ENCODE results near the gene MAPK12. TPM values are rescaled to one million over a fixed set of nuclear protein-coding genes. Genes with fewer than 3 reads are reported as not detected.

MAPK12 gene
- total RNA-seq, 1 donor: 0.73 TPM

GRCh38 chr22:50269573-50269969 is 8.1 kb upstream of the MAPK12 start:
- Histone ChIP-seq H3K4me1 (ENCODE audit: insufficient read depth, low read length) (peaks cover 18% of the 10 kb centered on the region), H3K9me3 (ENCODE audit: low read depth, low read length) (no peaks in the 10 kb centered on the region), H3K4me3 (ENCODE audit: low read length) (no peak overlapping the region), H3K27me3 (ENCODE audit: insufficient read depth, low read length) (peaks cover 17% of the 10 kb centered on the region)

GRCh38 chr22:50268655-50269113 is 7.2 kb upstream of the MAPK12 start:
- Histone ChIP-seq H3K9me3 (ENCODE audit: low read depth, low read length) (no peaks in the 10 kb centered on the region), H3K4me1 (ENCODE audit: insufficient read depth, low read length) (peaks cover 18% of the 10 kb centered on the region), H3K4me3 (ENCODE audit: low read length) (no peak overlapping the region), H3K27me3 (ENCODE audit: insufficient read depth, low read length) (peaks cover 17% of the 10 kb centered on the region)

- H3K9me3 ChIP-seq (ENCODE audit: low read depth, low read length): no peaks in the 10 kb centered on the region
- no peak overlapping the region for H3K4me3 ChIP-seq (ENCODE audit: low read length)
- H3K4me1 ChIP-seq (ENCODE audit: insufficient read depth, low read length): peaks cover 18% of the 10 kb centered on the region
- H3K27me3 ChIP-seq (ENCODE audit: insufficient read depth, low read length): peaks cover 21% of the 10 kb centered on the region
These were observed 6.3 kb upstream of the MAPK12 start for GRCh38 chr22:50267591-50268390.

- Histone ChIP-seq H3K27me3 (ENCODE audit: insufficient read depth, low read length) (peaks cover 27% of the 10 kb centered on the region), H3K4me1 (ENCODE audit: insufficient read depth, low read length) (peaks cover 21% of the 10 kb centered on the region), H3K4me3 (ENCODE audit: low read length) (no peak overlapping the region), H3K9me3 (ENCODE audit: low read depth, low read length) (no peaks in the 10 kb centered on the region)
These were observed 5.5 kb upstream of the MAPK12 start for GRCh38 chr22:50266994-50267393.

- Histone ChIP-seq H3K27me3 (ENCODE audit: insufficient read depth, low read length) (peaks cover 20% of the 10 kb centered on the region), H3K4me1 (ENCODE audit: insufficient read depth, low read length) (peaks cover 8% of the 10 kb centered on the region), H3K9me3 (ENCODE audit: low read depth, low read length) (no peaks in the 10 kb centered on the region), H3K4me3 (ENCODE audit: low read length) (no peak overlapping the region)
These were observed 3.6 kb upstream of the MAPK12 start for GRCh38 chr22:50264946-50265669.

GRCh38 chr22:50264104-50264745 is 2.7 kb upstream of the MAPK12 start:
- Histone ChIP-seq H3K4me3 (ENCODE audit: low read length) (no peak overlapping the region), H3K9me3 (ENCODE audit: low read depth, low read length) (no peaks in the 10 kb centered on the region), H3K27me3 (ENCODE audit: insufficient read depth, low read length) (peaks cover 16% of the 10 kb centered on the region), H3K4me1 (ENCODE audit: insufficient read depth, low read length) (peaks cover 4% of the 10 kb centered on the region)

- no peak overlapping the region for H3K4me3 ChIP-seq (ENCODE audit: low read length)
- H3K27me3 ChIP-seq (ENCODE audit: insufficient read depth, low read length): peaks cover 13% of the 10 kb centered on the region
- H3K9me3 ChIP-seq (ENCODE audit: low read depth, low read length): no peaks in the 10 kb centered on the region
- H3K4me1 ChIP-seq (ENCODE audit: insufficient read depth, low read length): peaks cover 4% of the 10 kb centered on the region
These were observed 1.6 kb upstream of the MAPK12 start for GRCh38 chr22:50262973-50263617.

- H3K4me3 ChIP-seq (ENCODE audit: low read length): no peak overlapping the region
- H3K4me1 ChIP-seq (ENCODE audit: insufficient read depth, low read length): peaks cover 4% of the 10 kb centered on the region
- H3K9me3 ChIP-seq (ENCODE audit: low read depth, low read length): no peaks in the 10 kb centered on the region
- H3K27me3 ChIP-seq (ENCODE audit: insufficient read depth, low read length): peaks cover 13% of the 10 kb centered on the region
These were observed 1.0 kb upstream of the MAPK12 start for GRCh38 chr22:50262460-50262911.

- Histone ChIP-seq H3K9me3 (ENCODE audit: low read depth, low read length) (no peaks in the 10 kb centered on the region), H3K27me3 (ENCODE audit: insufficient read depth, low read length) (peaks cover 13% of the 10 kb centered on the region), H3K4me3 (ENCODE audit: low read length) (no peak overlapping the region), H3K4me1 (ENCODE audit: insufficient read depth, low read length) (peaks cover 4% of the 10 kb centered on the region)
These were observed 475 bp downstream of the MAPK12 start for GRCh38 chr22:50260801-50261614.

- H3K4me1 ChIP-seq (ENCODE audit: insufficient read depth, low read length): peaks cover 4% of the 10 kb centered on the region
These were observed 1.1 kb downstream of the MAPK12 start for GRCh38 chr22:50260434-50260800.

GRCh38 chr22:50259302-50259701 is 2.2 kb downstream of the MAPK12 start:
- Histone ChIP-seq H3K9me3 (ENCODE audit: low read depth, low read length) (no peaks in the 10 kb centered on the region), H3K4me1 (ENCODE audit: insufficient read depth, low read length) (peaks cover 4% of the 10 kb centered on the region), H3K27me3 (ENCODE audit: insufficient read depth, low read length) (peaks cover 13% of the 10 kb centered on the region), H3K4me3 (ENCODE audit: low read length) (no peak overlapping the region)

More at GRCh38 chr22:50260434-50260800, 1.1 kb downstream of the MAPK12 start:
- H3K4me3 ChIP-seq (ENCODE audit: low read length): no peak overlapping the region
- no peaks in the 10 kb centered on the region for H3K9me3 ChIP-seq (ENCODE audit: low read depth, low read length)
- peaks cover 13% of the 10 kb centered on the region for H3K27me3 ChIP-seq (ENCODE audit: insufficient read depth, low read length)

- peaks cover 13% of the 10 kb centered on the region for H3K27me3 ChIP-seq (ENCODE audit: insufficient read depth, low read length)
- no peaks in the 10 kb centered on the region for H3K9me3 ChIP-seq (ENCODE audit: low read depth, low read length)
- H3K4me1 ChIP-seq (ENCODE audit: insufficient read depth, low read length): peaks cover 4% of the 10 kb centered on the region
- no peak overlapping the region for H3K4me3 ChIP-seq (ENCODE audit: low read length)
These were observed 2.9 kb downstream of the MAPK12 start for GRCh38 chr22:50258361-50259292.

All from mononuclear cell (primary cell).